ENCODE results near the gene NCAN.
"Not testable (repeated sequence)": the region's sequence is repeated elsewhere in the genome, so short reads cannot be mapped to it uniquely, and the experiment has no call there.

Gene NCAN

DNA sequence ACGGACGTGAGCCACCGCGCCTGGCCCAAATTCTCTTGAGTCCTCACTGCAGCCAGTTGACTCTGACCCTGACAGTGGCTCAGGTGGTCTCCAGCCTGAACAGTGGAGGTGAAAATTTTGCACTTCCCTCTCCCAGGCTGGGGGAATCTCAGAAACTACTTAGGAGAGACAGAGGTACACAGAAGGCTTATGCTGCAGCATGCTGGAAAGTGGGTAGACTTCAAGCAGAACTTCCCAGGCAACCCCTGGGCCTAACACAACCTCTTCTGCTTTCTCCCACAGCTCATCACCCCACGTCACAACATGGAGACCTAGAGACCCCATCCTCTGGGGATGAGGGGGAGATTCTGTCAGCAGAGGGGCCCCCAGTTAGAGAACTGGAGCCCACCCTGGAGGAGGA lies 14.4 kb downstream of the NCAN start:
- DNase-seq: no peak

DNA sequence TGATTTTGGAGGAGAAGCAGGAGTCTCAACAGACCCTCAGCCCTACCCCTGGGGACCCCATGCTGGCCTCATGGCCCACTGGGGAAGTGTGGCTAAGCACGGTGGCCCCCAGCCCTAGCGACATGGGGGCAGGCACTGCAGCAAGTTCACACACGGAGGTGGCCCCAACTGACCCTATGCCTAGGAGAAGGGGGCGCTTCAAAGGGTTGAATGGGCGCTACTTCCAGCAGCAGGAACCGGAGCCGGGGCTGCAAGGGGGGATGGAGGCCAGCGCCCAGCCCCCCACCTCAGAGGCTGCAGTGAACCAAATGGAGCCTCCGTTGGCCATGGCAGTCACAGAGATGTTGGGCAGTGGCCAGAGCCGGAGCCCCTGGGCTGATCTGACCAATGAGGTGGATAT lies 14.9 kb downstream of the NCAN start:
- no peak for DNase-seq

DNA sequence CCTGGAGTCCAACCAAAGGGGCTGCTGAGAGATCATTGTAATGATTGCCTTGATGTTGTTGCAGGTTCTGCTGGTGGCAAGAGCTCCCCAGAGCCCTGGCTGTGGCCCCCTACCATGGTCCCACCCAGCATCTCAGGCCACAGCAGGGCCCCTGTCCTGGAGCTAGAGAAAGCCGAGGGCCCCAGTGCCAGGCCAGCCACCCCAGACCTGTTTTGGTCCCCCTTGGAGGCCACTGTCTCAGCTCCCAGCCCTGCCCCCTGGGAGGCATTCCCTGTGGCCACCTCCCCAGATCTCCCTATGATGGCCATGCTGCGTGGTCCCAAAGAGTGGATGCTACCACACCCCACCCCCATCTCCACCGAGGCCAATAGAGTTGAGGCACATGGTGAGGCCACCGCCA lies 15.5 kb downstream of the NCAN start:
- no peak for DNase-seq

DNA sequence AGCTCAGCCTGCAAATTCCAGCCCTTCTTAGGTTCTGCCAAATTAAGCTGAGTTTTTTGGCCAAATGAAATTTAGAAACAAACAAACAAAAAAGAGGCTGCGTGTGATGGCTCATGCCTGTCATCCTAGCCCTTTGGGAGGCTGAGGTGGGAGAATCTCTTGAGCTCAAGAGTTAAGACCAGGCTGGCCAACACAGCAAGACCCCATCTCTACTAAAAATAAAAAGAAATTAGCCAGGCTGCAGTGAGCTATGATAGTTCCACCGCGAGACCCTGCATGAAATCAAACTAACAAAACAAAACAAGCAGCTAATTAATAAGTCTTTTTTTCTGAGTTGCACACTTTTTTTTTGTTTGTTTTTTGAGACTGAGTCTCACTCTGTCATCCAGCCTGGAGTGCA lies 17.9 kb downstream of the NCAN start:
- no peak for DNase-seq

DNA sequence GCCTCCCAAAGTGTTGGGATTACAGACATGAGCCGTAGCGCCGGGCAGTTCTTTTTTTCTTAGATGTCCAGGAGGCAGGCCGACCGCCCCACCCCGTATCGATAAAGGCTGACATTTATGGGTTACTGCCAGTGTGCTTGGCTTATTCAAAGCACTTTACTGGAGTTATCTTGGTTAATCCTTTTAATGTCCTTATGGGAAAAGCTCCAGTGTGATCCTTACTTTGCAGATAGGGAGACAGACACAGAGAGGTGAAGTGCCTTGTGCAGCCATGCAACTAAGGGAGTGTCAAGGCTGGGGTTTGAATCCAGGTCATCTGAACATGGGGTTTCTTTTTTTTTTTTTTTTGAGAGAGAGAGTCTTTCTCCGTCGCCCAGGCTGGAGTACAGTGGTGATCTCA lies 19.2 kb downstream of the NCAN start:
- no peak for DNase-seq

DNA sequence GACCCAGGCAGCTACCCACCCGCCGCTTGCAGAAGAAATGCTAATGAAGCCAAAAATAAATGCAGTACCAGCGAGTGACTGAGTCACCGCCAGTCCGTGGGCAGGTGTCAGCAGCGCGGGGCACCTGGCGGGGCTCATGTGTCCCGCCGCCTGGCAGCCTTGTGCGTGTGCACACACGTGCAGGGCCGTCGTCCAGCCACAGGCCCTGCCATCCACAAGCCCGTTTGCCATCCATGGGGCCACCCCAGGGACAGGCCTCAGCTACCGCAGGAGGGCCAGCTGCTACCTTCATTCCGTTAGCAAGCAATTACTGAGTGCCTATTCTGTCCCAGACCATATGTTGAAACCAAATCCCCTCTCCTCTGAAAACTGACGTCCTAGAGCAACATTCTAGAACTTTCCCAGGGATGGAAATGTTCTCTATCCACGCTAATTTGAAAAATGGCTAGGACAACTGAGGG lies 20.5 kb downstream of the NCAN start:
- DNase-seq: no peak

DNA sequence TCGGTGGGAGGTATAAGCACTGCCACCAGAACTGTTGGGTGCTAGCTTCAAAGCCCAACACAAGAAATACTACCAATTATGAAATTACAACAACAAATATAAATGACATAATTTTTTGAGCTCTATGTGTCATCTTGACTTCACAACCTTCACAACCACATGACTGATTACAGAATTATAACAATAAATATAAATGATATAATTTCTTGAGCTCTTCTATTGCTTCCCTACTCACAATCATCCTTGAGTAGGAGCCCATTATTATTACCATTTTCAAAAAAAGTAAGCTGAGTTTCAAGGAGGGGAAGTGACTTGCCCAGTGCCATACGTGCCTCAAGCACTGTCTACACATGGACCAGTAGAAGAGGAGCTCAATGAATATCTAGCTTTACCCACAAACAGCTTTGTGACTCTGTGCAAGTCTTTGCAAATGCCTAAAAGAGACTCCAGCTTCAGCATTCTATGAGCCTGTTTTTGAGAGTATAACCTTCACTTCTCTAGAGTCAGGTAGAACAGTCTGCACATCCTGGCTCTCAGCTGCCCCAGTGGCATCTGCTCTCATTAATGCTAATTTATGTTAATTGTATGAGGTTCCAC lies 22.6 kb downstream of the NCAN start:
- DNase-seq: no peak

DNA sequence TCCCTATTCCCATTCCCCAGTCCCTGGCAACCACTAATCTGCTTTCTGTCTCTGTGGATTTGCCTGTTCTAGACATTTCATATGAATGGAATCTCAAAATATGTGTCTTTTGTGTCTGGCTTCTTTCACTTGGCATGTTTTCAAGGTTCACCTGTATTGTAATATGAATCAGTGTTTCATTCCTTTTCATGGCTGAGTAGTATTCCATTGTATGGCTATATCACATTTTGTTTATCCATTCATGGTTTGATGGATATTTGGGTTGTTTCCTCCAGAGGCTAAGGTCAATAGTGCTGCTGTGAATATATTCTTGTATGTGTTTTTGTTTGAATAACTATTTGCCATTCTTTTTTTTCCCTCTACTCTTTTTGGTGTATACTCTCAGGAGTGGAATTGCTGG lies 24.4 kb downstream of the NCAN start:
- DNase-seq: no peak

DNA sequence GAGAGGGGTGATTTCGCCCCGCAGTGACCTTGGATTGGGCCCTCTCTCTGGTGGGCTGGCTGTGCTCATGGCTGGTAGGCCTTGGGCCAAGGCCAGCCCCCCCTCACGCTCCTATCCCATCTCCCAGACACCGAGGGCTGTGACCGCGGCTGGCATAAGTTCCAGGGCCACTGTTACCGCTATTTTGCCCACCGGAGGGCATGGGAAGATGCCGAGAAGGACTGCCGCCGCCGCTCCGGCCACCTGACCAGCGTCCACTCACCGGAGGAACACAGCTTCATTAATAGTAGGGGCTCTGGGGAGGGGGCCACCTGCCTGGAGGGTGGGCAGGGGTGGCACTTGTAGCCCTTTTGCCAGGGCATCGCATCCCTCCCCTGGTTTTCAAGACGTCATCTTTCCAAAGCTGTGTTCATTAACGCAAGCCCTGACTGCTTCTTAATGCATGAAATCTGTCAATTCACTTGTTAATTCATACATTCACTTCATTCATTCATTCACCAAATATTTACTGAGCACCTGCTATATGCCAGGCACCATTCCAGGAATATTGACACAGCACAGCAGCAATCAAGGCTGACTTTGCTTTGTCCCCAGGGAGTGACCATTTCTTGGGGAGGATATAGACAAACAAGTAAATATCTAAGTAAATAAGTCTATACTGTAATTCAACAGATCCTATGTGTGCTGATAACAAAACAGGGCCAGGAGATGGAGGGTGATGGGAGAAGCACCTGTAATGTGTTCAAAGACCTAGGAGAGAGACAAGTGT lies 26.6 kb downstream of the NCAN start:
- no peak for DNase-seq

DNA sequence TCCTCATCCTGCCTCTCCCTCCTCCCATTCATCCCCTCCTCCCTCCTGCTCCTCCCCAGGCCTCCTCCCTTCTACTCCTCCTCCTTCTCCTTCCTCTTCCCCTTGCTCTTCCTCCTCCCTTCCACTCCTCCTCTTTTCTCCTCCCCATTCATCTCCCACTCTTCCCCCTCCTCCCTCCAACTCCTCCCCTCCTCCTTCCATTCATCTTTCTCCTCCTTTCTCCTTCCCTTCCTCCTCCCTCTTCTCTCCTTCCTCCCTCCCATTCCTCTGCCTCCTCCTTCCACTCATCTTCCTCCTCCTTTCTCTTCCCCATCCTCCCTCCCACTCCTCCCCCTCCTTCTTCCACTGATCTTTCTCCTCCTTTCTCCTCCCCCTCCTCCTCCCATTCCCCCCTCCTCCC lies 27.9 kb downstream of the NCAN start:
- no peak for DNase-seq

DNA sequence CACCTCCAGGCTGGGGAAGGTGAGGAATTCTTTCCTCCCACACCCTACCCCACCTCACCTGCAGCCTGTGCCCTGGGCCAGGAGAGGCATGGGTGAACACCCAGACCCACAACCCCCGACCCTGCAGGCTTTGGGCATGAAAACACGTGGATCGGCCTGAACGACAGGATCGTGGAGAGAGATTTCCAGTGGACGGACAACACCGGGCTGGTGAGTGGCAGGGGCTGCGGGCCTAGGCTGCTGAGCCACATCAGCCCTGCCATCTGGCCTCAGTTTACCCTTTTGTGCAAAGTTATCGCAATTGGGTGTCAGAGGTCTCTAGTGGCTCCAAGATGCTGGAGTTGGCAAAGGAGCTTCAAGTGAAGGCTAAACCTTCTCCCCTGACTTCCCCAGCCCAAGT lies 28.7 kb downstream of the NCAN start:
- DNase-seq: no peak

DNA sequence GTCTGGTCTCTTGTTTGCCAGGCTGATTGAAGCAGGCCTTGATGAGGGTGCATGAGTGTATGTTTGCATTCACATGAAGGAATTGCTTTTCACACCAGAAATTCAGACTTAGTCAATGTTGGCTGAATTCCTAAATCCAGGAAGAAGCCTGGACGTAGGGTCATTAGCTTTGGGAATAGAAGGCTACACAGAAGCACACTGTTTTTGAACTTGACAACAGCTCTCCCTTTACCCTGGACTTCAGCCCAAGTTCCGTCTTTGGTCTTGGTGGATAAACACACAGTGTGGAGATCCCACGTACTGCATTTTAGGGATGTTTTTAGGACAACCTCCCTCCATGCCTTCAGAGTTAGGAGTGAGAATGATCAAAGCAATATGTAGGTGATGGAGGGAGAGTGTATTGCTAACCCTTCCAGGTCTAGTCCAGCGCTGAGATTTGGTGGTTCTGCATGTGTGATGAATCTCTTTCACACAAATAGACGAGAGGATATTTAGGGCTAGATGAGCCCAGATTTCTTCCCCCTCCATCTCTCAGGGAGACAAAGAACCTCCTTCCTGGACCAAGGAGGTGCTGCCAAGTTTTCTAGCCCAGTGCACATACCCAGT lies 38.5 kb downstream of the NCAN start:
- DNase-seq: no peak

DNA sequence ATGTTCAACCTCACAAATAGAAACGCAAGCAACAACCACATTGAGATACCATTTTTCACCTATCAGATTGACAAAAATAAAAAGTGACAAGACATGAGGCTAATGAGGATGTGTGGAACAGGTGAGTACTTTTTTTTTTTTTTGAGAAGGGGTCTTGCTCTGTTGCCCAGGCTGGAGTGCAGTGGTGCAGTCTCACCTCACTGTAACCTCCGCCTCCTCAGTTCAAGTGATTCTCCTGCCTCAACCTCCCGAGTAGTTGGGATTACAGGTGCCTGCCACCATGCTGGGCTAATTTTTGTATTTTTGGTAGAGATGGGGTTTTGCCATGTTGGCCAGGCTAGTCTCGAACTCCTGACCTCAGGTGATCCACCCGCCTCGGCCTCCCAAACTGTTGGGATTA lies 41.7 kb downstream of the NCAN start:
- not testable (repeated sequence) for DNase-seq

DNA sequence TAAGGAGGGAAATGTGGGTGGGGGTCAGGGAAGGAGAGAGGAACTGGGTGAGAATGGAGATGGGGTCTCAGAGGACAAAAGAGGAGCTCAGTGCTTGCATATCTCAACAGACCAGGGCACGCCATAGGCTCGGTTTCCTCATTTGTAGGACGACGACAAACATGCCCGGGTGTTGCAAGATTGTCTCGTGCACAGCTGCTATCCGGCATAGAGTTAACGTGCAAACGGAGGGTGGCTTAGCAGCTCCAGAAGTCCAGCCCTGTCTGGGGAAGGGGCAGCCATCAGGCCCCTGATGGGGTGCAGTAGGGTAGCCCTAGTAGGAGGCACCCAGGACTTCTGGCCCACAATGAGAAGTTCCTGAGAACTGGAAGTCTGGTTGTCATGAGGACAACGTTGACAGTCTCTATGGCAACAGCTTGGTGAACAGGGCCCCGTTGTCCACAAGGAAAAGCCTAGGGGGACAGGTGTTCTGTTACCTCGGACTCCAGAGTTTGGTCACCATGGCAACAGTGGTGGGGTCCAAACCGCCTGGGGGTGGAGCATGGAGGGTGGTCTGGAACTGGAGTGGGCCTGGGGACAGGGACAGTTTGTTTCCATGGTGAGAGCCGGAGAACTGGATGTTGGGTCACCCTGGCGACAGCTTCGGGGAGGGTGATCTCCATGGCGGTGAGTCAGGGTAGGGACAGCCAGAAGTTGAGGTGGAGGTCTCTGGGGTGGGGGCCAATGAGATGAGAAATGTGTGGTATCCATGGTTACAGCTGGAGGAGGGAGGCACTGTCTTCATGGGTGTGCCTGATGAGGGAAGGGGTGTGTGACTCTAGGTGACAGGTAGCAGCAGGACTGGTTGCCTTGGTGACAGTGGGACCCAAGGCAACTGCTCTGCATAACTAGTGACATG lies 44.6 kb downstream of the NCAN start:
- DNase-seq: no peak

DNA sequence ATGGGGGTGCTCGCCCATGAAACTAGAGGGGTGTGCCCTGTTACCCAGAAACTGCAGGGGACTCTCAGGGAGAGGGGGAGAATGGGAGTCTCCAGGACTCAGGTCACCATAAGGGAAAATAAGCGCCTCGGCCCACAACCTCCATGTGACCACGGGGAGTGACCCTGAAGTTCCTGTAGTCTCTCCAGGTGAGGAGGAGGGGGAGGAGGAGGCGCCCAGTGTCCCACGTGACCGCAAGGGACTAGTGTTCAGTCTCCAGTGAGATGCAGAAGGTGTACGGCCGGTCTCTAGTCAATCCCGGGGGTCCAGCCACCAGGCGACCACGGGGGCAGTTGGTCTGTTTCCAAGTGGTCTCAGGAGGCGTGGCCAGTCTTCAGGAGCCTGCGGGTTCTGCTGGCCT lies 45.4 kb downstream of the NCAN start:
- DNase-seq: no peak

DNA sequence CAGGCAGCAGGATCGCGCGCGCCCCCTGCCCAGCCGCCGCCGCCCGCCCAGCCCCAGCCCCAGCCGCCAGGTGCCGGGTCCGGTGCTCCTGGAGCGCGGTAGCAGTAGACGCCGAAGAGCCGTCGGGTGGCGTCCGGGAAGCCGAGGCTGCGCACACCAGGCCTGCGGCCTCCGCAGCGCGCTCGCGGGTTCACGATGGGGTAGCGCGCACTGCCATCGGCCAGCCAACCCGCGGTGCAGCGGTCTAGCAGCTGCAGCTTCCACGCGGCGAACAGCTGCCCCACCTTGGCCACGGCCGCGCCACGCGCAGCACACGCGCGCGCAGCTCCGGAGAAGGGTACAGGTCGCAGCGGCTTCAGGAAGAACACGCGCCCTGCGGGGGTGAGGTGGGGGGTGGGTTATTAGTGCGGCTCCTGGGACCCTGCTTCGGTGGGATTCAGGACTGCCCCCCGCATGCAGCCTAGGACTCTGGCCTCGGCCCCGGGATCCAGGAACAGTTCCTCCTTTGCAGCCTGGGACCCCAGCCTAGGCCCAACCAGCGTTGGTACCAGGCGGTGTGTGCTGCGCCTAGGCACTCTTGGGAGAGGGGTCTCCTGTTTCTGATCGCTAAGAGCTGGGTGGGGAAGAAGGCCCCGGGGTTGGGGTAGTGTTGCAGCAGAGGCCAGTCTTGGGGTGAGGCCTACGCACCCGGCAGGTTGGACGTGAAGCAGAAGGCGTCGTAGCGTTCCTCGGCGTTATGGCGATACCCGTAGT lies 46.3 kb downstream of the NCAN start:
- DNase-seq: no peak

DNA sequence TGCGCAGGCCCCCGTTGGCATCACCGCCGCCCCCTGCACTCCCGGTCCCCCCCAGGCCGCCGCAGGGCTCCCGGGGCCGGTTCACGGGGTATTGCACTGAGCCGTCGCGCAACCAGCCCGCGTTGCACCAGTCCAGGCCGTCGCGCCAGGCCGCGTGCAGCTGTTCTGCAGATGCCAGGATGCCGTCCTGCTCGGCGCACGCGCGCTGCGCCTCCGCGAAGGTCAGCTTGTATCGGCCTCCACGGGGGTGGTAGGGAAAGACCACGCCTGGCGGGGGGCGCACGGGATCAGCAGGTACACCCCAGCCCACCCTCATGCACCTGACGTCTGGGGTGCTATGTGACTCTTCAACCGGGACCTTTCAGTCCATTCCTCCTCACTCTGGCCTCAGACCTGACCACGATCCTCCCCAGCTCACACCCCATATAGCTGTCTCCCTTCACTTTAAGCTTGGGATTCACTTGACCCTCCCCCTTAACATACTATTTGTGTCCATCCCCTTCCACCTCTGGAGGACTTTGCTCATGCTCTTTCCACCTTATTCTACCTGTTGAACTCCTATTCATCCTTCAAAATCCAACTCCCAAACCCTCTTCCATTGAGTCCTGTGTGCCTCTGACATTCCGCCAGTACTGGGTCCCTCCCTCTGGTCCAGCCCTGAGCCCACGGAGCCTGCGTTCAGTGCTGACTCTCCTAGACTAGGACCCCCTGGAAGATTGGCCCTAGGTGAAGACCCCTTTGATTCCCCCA lies 47.0 kb downstream of the NCAN start:
- no peak for DNase-seq

DNA sequence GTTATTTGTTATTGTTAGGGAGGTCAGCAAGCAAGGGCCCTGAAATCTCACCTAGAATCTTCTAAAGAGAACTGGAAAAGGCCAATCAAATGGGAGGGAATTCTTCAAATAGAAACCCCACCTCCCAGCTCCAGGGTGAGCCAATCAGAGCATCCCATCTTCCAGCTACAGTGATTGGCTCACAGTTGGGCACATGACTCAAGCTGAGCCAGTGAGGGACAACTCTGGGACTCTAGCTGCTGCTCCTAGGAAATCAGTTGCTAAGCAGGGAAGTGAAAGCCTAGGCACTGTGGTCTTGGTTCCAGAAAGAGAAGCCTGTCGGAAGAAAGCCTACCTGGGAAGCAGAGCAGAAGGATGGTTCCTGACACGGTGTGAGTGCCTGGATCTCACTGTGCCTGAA lies 48.0 kb downstream of the NCAN start:
- DNase-seq: no peak

DNA sequence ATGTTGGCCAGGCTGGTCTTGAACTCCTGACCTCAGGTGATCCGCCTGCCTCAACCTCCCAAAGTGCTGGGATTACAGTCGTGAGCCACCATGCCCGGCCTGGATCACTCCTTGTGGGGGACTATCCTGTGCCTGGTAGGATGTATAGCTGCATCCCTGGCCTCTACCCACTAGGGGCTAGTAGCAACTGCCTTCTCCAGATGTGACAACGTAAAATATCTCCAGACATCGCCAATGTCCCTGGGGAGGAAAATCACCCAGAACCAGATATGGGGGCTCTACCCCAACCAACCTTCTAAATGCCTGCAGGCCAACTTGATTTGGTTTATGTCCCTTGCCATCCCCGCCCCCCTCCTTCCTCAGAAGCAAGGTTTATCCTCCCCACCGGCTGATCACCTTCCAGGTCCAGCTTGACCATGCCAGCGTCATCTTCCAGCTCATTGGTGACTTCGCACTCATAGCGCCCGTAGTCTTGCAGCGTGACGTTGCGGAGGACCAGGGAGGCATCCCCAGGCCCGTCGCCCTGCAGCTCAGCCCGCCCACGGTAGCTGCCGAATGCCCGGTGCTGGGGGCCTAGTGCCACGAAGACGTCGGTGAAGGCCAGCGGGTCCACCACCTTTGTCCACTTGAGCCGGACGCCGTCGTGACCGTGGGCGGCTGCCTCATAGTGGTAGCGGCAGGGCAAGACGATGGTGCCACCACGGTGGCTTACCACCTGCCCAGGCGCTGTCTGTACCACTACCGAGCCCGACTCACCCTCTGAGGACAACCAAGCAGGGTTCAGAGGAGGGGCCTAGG lies 48.9 kb downstream of the NCAN start:
- no peak for DNase-seq

DNA sequence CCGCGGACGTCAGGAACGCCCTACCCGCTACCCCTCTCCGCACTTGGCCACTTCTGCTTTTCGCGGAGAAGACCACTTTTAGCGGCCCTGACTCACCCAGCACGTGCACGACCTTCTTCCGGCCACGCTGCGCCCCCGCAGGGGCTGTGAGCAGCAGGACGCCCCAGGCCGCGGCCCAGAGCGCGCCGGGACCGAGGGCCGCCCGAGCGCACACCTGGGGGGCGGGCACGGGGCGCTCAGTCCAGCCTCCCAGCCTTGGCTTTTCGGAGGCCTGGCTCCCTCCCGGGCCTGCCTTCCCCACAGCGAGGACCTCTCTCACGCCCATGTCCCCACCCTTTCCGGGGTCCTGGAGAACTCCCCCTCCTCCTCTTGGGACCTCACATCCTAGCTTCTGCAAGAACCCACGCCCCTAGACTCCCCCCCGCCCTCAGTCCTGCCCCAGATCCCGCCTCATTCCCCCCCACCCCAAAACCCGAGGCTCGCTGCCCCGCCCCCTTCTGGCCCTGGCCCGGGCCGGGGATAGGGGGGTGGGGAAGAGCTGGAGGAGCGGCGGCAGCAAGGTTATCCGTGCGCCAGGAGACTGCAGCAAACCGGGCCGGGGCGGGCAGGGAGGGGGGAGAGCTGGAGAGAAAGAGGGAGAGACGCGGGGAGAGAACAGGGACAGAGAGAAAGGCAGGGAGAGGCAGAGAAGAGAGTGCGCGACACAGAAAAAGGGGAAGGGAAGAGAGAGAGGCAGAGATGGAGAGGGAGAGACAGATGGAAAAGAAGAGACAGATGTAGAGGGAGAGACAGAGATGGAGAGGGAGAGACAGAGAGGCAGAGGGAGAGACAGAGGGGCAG lies 49.8 kb downstream of the NCAN start:
- DNase-seq: no peak

Measured in activated CD4-positive, alpha-beta T cell treated with anti-CD3 and anti-CD28 coated beads for 1 hour (primary cell).